ENCODE measurements around the gene SERPINA1. TPM values are rescaled to one million over a fixed set of nuclear protein-coding genes. Genes with fewer than 3 reads are reported as not detected.
"Not testable (repeated sequence)": the region's sequence is repeated elsewhere in the genome, so short reads cannot be mapped to it uniquely, and the experiment has no call there.

Gene SERPINA1
- total RNA-seq, 1 experiment from 2014 or later: not detected

- Histone ChIP-seq H3K9me3 (ENCODE audit: low read depth, low read length, poor library complexity, severe bottlenecking) (no peaks in the 10 kb centered on the region), H3K27me3 (replicated peaks; ENCODE audit: insufficient read depth, low read depth, low read length, poor library complexity) (peaks cover 31% of the 10 kb centered on the region), H3K36me3 (ENCODE audit: insufficient read depth, low read length, poor library complexity, severe bottlenecking) (no peaks in the 10 kb centered on the region), H3K4me3 (ENCODE audit: low read depth, low read length, poor library complexity, severe bottlenecking) (no peak overlapping the region), H3K27ac (ENCODE audit: low read depth, low read length, poor library complexity, severe bottlenecking) (no peak overlapping the region), H3K4me1 (ENCODE audit: insufficient read depth, low read length, poor library complexity, severe bottlenecking) (no peaks in the 10 kb centered on the region)
- intact Hi-C loops (cut with micrococcal nuclease; ENCODE audit: unreplicated experiment): no loop called here
- CTCF ChIA-PET: no interaction called here
- TF ChIP-seq EZH2 (IDR thresholded peaks at IDR 0.05; ENCODE audit: borderline replicate concordance, low read depth, low read length, poor library complexity, severe bottlenecking): no peak
- BruUV-seq (replicated peaks): no TSS peak
- POLR2A ChIA-PET (ENCODE audit: low non-redundant PET): no interaction called here
- DNase-seq (ENCODE audit: low spot score): no peak
Observed at GRCh38 chr14:94421316-94421715, 32.9 kb upstream of the SERPINA1 start.

DNA sequence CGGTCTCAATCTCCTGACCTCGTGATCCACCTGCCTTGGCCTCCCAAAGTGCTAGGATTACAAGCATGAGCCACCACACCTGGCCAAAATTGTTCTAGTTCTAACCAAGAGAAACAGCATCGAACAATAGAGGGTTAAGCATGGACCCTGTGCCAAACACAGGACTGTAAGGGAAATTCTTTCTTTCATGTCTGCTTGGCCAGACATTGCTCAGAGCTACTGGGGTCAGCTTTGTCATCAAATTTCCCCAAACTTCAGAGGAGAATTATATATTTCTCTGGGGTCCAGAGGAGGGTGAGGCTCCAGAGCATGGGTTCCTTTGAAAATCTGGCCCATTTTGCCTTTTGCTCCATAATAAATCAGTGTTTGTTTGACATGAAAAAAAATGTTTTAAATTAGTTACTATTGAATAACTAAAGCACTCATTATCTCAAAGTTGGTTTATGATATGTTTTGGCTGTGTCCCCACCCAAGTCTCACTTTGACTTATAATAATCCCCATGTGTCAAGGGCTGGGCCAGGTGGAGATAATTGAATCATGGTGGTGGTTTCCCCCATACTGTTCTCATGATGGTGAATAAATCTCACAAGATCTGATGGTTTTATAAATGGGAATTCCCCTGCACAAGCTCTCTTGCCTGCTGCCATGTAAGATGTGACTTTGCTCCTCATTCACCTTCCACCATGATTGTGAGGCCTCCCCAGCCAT is 29.2 kb upstream of the SERPINA1 start:
- intact Hi-C loops (cut with micrococcal nuclease; ENCODE audit: unreplicated experiment); H3K9me3 ChIP-seq (ENCODE audit: low read depth, low read length, poor library complexity, severe bottlenecking); POLR2A ChIA-PET (ENCODE audit: low non-redundant PET); H3K36me3 ChIP-seq (ENCODE audit: insufficient read depth, low read length, poor library complexity, severe bottlenecking); DNase-seq (ENCODE audit: low spot score); H3K4me3 ChIP-seq (ENCODE audit: low read depth, low read length, poor library complexity, severe bottlenecking); CTCF ChIA-PET; H3K4me1 ChIP-seq (ENCODE audit: insufficient read depth, low read length, poor library complexity, severe bottlenecking); H3K27ac ChIP-seq (ENCODE audit: low read depth, low read length, poor library complexity, severe bottlenecking); BruUV-seq (replicated peaks): not testable (repeated sequence)
- H3K27me3 ChIP-seq (replicated peaks; ENCODE audit: insufficient read depth, low read depth, low read length, poor library complexity): peaks cover 13% of the 10 kb centered on the region

DNA sequence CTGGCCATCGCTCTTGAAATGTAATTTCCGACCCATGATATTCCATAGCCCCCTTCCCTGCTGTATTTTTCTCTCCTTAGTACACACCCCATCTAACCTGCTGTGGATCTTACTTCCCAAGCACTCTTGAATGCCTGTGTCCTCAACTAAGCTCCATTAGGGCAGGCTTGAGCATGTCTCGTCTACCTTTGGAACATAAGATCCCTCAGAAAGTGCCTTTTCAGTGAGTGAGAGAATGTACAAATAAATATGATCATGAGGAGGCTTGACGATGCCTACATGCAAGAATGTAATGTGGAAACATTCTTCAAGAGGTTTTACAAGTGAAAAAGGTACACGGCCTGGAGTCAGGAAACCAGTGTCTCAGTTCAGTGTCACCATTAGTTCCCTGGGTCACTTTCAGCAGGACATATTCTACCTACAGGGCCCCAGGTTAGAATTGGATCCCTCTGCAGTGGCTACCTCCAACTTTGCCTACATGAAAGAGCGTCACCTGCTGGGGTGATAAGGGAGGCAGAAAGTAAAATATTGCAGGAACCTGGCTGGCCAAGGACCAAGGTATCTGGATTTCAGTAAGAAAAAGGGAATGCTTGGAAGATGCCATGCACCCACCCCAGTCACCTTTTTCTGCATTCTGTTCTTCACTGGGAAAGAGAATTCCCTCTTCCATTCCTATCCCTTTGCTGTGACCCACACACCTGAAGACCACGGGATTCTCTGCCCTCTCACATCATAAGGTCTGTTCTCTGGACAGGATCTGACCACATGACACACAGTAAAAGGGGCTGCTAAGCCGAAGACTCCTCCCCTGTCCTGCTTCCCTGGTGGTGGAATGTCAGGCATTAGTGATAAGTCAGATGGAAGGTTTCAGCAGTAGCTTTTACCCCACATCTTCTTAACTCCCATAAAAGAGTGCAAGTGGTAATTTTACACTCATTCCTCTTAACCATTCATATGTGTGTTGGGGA is 24.6 kb upstream of the SERPINA1 start:
- intact Hi-C loops (cut with micrococcal nuclease; ENCODE audit: unreplicated experiment): no loop called here
- H3K9me3 ChIP-seq (ENCODE audit: low read depth, low read length, poor library complexity, severe bottlenecking): no peaks in the 10 kb centered on the region
- H3K27ac ChIP-seq (ENCODE audit: low read depth, low read length, poor library complexity, severe bottlenecking): no peak overlapping the region
- no peaks in the 10 kb centered on the region for H3K36me3 ChIP-seq (ENCODE audit: insufficient read depth, low read length, poor library complexity, severe bottlenecking)
- TF ChIP-seq CTCF (conservative IDR thresholded peaks at IDR 0.05; ENCODE audit: low read depth, low read length) (no peak), EZH2 (IDR thresholded peaks at IDR 0.05; ENCODE audit: borderline replicate concordance, low read depth, low read length, poor library complexity, severe bottlenecking) (no peak)
- CTCF ChIA-PET: no interaction called here
- DNase-seq (ENCODE audit: low spot score): no peak
- H3K4me1 ChIP-seq (ENCODE audit: insufficient read depth, low read length, poor library complexity, severe bottlenecking): no peaks in the 10 kb centered on the region
- no TSS peak for BruUV-seq (replicated peaks)
- H3K27me3 ChIP-seq (replicated peaks; ENCODE audit: insufficient read depth, low read depth, low read length, poor library complexity): peaks cover 3% of the 10 kb centered on the region
- no peak overlapping the region for H3K4me3 ChIP-seq (ENCODE audit: low read depth, low read length, poor library complexity, severe bottlenecking)
- POLR2A ChIA-PET (ENCODE audit: low non-redundant PET): no interaction called here

GRCh38 chr14:94411638-94412037 is 23.2 kb upstream of the SERPINA1 start:
- Histone ChIP-seq H3K4me1 (ENCODE audit: insufficient read depth, low read length, poor library complexity, severe bottlenecking) (no peaks in the 10 kb centered on the region), H3K9me3 (ENCODE audit: low read depth, low read length, poor library complexity, severe bottlenecking) (peaks cover 10% of the 10 kb centered on the region), H3K4me3 (ENCODE audit: low read depth, low read length, poor library complexity, severe bottlenecking) (no peak overlapping the region), H3K27me3 (replicated peaks; ENCODE audit: insufficient read depth, low read depth, low read length, poor library complexity) (peaks cover 3% of the 10 kb centered on the region), H3K36me3 (ENCODE audit: insufficient read depth, low read length, poor library complexity, severe bottlenecking) (no peaks in the 10 kb centered on the region), H3K27ac (ENCODE audit: low read depth, low read length, poor library complexity, severe bottlenecking) (no peak overlapping the region)
- ChIA-PET CTCF (no interaction called here), POLR2A (ENCODE audit: low non-redundant PET) (no interaction called here)
- DNase-seq (ENCODE audit: low spot score): no peak
- TF ChIP-seq EZH2 (IDR thresholded peaks at IDR 0.05; ENCODE audit: borderline replicate concordance, low read depth, low read length, poor library complexity, severe bottlenecking) (no peak), CTCF (conservative IDR thresholded peaks at IDR 0.05; ENCODE audit: low read depth, low read length) (no peak)
- no TSS peak for BruUV-seq (replicated peaks)
- intact Hi-C loops (cut with micrococcal nuclease; ENCODE audit: unreplicated experiment): no loop called here

DNA sequence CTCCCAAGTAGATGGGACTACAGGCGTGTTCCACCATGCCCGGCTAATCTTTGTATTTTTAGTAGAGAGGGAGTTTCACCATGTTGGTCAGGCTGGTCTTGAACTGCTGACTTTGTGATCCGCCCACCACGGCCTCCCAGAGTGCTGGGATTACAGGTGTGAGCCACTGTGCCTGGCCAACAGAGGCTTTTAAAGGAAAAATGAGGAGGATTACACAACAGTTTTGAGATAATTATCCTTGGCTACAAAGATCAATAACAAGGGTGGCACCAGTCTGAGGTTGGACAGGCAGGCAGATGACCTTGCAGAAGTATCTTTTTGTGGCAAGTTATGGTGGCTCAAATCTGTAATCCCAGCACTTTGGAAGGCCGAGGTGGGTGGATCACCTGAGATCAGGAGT is 21.0 kb upstream of the SERPINA1 start:
- DNase-seq (ENCODE audit: low spot score); BruUV-seq (replicated peaks); H3K27ac ChIP-seq (ENCODE audit: low read depth, low read length, poor library complexity, severe bottlenecking); CTCF ChIA-PET; H3K4me1 ChIP-seq (ENCODE audit: insufficient read depth, low read length, poor library complexity, severe bottlenecking); H3K36me3 ChIP-seq (ENCODE audit: insufficient read depth, low read length, poor library complexity, severe bottlenecking); POLR2A ChIA-PET (ENCODE audit: low non-redundant PET); H3K4me3 ChIP-seq (ENCODE audit: low read depth, low read length, poor library complexity, severe bottlenecking); H3K27me3 ChIP-seq (replicated peaks; ENCODE audit: insufficient read depth, low read depth, low read length, poor library complexity); intact Hi-C loops (cut with micrococcal nuclease; ENCODE audit: unreplicated experiment): not testable (repeated sequence)
- H3K9me3 ChIP-seq (ENCODE audit: low read depth, low read length, poor library complexity, severe bottlenecking): peaks cover 10% of the 10 kb centered on the region
